ENCODE measurements around the gene OTOP1.
"Not testable (repeated sequence)": the region's sequence is repeated elsewhere in the genome, so short reads cannot be mapped to it uniquely, and the experiment has no call there.

Gene OTOP1

DNA sequence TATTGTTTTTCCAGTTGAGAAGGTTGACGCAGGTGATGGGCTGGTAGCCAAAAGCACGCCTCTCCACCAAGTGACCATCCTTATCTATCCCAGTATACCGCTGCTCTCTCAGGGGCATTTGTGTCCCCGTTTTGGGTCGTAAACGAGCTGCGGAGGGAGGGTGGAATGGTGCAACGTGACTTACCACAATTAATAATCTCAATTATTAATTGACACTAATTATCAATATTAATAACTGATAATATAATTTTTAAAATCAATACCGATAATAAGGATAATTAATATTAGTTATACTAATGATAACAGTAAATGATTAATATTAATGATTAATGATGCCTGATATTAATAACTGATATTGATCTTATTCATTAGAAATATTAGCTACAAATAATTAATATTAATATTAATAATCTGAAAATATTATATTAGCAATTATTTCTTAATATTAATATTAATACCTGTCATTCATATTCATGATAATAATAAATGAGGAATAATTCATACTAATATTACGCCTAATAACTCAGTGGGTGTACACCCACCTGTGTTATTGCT is 56.1 kb downstream of the OTOP1 start:
- no peak for DNase-seq (ENCODE audit: low read depth, low spot score)
- no peak overlapping the region for H3K4me3 ChIP-seq (ENCODE audit: low read length)

DNA sequence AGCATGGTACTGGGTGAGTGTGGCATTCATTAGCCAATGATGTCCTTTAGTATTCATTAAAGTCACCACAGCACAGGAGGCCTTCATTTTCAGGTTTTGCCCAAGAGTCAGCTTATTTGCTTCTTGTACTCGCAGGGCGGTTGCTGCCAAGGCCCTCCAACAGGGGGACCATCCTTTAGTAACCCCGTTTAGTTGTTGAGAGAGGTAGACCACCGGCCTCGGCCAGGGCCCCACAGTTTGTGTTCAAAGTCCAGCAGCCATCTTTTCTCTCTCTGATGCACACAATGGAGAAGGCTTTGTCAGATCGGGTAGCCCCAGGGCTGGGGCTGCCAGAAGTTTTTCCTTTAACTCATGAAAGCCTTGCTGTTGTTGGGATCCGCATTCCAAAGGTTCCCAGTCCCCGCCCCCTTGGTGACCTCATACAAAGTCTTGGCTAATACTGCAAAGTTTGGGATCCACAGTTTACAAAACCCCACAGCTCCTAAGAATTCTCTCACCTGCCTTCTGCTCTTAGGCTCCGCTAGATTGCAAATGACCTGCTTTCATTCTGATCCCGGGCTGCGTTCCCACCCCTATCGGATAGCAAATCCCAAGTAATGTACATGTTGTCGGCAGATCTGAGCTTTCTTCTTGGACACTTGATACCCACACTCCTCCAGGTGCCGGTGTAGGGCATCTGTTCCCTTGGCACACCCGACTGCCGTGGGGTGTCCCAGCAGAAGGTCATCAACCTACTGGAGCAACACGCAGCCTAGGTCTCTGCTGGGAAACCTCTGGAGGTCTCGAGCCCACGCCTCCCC is 58.5 kb downstream of the OTOP1 start:
- not testable (repeated sequence) for H3K4me3 ChIP-seq (ENCODE audit: low read length); DNase-seq (ENCODE audit: low read depth, low spot score)

DNA sequence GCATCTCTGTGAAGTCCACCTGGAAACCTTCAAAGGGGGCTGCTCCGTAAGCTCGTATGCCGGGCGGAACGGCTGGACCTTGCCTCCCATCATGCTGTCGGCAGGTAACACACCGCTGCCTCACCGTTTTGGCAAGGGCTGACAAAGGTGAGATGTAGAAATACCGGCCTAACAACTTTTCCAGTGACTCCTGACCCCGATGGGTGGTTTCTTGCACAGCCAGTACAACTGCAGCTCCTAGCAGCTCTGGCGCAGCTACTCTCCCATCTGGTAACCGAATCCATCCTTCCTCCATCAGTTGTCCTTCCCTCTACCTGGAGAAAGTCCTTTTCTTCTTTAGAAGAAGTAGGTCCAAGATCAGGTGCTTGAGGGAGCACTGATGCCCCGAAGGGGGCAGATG is 59.7 kb downstream of the OTOP1 start:
- H3K4me3 ChIP-seq (ENCODE audit: low read length); DNase-seq (ENCODE audit: low read depth, low spot score): not testable (repeated sequence)

DNA sequence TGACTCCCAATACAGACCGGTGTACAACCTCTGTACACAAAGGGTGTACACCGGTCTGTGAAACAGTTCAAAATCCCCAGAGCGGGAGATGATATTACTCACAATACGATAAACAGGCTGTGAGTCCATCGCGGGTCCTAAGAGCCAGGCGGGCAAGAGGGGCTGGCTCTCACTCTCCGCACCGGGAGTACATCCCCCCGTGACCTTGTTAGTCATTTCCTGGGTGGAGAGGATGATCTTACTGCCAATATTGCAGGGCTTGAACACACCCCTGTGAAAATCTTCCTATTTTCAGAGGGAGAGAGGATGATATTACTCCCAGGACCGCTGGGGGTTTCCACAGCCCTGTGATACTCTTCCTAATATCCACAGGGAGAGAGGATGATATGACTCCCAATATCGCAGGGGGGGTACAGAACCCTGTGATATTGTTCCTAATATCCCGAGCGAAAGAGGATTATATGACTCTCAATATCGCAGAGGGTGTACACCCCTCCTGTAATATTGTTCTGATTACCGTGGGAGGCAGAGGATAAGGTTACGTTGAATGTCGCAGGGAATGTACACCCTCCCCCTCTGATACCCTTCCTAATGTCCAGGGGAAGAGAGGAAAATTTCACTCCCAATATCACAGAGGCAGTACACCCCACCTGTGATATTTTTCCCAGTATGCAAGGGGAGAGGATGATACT is 60.9 kb downstream of the OTOP1 start:
- H3K4me3 ChIP-seq (ENCODE audit: low read length); DNase-seq (ENCODE audit: low read depth, low spot score): not testable (repeated sequence)

DNA sequence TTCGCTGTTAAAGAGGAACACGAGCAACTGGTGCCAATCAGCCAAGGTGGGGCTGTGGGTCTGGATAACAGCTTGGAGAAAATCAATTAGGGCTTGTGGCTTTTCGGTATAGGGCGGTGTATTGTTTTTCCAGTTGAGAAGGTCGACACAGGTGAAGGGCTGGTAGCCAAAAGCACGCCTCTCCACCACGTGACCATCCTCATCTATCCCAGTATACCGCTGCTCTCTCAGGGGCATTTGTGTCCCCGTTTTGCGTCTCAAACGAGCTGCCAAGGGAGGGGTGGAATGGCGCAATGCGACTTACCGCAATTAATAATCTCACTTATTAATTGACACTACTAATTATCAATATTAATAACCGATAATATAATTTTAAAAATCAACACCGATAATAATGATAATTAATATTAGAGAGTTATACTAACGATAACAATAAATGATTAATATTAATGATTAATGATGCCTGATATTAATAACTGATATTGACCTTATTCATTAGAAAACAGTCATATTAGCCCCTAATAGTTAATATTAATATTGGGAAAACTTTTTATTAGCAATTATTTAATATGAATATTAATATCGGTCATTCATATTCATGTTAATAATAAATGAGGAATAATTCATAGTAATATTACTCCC is 62.1 kb downstream of the OTOP1 start:
- DNase-seq (ENCODE audit: low read depth, low spot score); H3K4me3 ChIP-seq (ENCODE audit: low read length): not testable (repeated sequence)

DNA sequence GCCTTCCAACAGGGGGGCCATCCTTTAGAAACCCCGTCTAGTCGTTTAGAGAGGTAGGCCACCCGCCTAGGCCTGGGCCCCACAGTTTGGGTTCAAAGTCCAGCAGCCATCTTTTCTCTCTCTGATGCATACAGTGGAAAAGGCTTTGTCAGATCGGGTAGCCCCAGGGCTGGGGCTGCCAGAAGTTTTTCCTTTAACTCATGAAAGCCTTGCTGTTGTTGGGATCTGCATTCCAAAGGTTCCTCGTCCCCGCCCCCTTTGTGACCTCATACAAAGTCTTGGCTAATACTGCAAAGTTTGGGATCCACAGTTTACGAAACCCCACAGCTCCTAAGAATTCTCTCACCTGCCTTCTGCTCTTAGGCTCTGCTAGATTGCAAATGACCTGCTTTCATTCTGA is 64.5 kb downstream of the OTOP1 start:
- not testable (repeated sequence) for DNase-seq (ENCODE audit: low read depth, low spot score)

DNA sequence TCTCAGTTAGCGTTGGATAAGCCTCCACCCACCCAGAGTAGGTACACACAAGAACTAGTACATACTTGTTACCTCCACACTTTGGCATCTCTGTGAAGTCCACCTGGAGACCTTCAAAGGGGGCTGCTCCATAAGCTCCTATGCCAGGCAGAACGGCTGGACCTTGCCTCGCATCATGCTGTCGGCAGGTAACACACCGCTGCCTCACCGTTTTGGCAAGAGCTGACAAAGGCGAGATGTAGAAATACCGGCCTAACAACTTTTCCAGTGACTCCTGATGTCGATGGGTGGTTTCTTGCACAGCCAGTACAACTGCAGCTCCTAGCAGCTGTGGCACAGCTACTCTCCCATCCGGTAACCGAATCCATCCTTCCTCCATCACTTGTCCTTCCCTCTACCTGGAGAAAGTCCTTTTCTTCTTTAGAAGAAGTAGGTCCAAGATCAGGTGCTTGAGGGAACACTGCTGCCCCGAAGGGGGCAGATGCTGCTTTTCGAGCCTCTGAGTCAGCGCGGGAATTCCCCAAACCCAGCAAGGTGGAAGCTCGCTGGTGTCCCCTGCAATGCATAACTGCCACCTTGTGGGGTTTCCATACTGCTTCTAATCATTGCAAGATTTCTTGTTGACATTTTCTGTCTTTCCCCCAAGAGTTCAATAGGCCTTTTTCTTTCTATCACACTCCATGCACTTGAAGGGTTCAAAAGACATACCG is 65.6 kb downstream of the OTOP1 start:
- not testable (repeated sequence) for H3K4me3 ChIP-seq (ENCODE audit: low read length); DNase-seq (ENCODE audit: low read depth, low spot score)

More for the DNA sequence above, 64.5 kb downstream of the OTOP1 start:
- not testable (repeated sequence) for H3K4me3 ChIP-seq (ENCODE audit: low read length)

DNA sequence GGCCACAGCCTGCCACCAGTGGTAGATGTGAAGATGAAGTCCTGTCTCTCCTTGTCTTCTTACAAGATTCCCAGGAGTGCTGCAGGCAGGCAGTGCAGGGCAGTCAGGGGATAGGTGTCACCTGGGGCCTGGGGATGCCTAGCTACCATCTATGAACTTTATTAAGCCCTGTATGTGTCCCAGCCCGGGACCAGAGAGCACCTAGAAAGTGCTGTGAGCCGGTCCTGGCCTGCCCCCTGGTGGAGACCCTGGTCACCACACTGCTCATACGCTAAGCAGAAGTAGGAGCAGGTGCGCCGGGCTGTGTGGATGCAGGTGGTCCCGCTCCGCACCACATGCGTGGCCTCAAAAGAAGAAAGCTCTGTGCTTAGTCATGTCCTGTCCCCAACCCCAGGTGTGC is 81.1 kb downstream of the OTOP1 start:
- peak; percentile 15 for DNase-seq (ENCODE audit: low read depth, low spot score)
- not testable (repeated sequence) for H3K4me3 ChIP-seq (ENCODE audit: low read length)

DNA sequence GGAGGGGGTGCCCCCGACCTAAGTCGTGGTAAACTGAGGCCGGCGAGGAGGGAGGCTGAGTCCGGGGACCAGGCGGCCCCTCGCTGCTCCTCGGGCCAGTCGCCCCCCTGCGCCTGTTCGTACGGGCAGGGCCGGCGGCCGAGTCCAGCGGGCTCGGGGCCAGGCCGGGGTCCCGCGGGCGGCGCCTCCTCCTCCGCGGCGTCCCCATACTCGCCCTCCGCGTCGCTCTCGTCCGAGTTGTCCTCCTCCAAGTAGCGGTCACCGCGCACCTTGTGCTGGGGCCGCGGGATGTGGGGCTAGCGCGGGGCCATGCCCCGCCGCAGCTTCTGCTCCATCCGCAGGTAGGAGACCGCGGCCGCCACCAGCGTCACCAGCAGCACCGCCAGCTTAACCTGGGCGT is 83.4 kb downstream of the OTOP1 start:
- not testable (repeated sequence) for DNase-seq (ENCODE audit: low read depth, low spot score); H3K4me3 ChIP-seq (ENCODE audit: low read length)

DNA sequence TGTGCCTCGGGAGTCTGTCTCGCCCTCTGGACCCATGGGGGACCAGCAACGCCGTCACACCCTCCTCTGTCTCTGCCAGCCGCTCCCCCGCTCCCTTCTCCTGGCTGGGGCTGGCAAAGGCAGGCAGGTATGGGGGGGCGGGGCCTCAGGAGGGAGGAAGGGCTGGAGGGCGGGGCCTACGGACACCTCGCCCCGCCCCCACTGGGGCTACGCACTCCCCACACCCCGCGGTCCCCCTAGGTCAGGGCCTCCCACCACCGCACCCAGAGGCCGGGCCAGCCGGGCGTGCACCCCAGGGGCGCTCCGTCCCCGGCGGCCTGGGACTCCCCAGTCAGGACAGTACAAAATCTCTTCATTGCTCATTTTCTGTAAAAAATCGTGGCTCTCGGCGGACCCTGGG is 84.0 kb downstream of the OTOP1 start:
- not testable (repeated sequence) for H3K4me3 ChIP-seq (ENCODE audit: low read length); DNase-seq (ENCODE audit: low read depth, low spot score)

DNA sequence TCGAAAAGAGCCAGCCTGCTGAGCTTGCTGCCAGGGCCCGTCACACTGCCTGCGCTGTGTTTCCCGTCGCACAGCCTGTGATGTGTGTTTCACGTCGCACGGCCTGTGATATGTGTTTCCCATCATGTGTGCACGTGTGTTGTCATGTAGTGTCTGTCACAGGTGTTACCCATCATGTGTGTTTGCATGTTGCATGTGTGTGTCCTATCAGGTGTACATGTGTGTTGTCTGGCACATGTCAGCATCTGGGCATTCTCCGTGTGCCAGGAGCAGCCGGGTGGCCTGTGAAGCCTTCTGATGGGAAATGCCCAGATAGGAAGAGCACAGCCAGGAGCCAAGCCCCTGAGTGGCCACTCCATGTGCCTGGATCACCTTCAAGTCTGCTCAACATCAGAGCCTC is 85.5 kb downstream of the OTOP1 start:
- not testable (repeated sequence) for H3K4me3 ChIP-seq (ENCODE audit: low read length); DNase-seq (ENCODE audit: low read depth, low spot score)

Measured in Jurkat, Clone E6-1 (cell line).